Measurements from ENCODE around the gene CFP.

DNA sequence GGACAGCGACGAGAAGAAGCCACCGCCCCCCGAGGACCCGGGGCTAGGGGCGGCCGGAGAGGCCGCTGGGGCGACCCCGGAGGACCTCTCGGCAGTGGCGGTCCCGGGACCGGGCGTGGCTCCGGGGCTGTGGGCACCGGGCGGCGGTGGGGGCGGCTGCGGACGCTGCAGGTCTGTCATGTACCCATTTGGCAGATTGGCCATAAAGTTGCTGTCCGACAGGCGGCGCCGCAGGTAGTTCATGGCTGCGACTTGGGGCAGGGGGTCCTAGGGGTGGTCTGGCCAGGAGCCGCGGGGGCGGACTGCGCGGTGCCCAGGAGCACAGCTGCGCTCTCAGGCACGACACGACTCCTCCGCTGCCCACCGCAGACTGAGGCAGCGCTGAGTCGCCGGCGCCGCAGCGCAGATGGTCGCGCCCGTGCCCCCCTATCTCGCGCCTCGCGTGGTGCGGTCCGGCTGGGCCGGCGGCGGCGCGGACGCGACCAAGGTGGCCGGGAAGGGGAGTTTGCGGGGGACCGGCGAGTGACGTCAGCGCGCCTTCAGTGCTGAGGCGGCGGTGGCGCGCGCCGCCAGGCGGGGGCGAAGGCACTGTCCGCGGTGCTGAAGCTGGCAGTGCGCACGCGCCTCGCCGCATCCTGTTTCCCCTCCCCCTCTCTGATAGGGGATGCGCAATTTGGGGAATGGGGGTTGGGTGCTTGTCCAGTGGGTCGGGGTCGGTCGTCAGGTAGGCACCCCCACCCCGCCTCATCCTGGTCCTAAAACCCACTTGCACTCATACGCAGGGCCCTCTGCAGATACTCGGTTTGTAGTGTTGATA, 10.0 kb downstream of the CFP start, which contains the start of gene SYN1:
- no peak for TF ChIP-seq POLR2A (IDR thresholded peaks at IDR 0.05; ENCODE audit: low read depth)
- TF ChIP-seq, protein P1, sequence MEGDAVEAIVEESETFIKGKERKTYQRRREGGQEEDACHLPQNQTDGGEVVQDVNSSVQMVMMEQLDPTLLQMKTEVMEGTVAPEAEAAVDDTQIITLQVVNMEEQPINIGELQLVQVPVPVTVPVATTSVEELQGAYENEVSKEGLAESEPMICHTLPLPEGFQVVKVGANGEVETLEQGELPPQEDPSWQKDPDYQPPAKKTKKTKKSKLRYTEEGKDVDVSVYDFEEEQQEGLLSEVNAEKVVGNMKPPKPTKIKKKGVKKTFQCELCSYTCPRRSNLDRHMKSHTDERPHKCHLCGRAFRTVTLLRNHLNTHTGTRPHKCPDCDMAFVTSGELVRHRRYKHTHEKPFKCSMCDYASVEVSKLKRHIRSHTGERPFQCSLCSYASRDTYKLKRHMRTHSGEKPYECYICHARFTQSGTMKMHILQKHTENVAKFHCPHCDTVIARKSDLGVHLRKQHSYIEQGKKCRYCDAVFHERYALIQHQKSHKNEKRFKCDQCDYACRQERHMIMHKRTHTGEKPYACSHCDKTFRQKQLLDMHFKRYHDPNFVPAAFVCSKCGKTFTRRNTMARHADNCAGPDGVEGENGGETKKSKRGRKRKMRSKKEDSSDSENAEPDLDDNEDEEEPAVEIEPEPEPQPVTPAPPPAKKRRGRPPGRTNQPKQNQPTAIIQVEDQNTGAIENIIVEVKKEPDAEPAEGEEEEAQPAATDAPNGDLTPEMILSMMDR (IDR thresholded peaks at IDR 0.05), result peak; percentile 32 to 37 (median 33)
- peak; percentile 34 to 68 for TF ChIP-seq POLR2AphosphoS5 (IDR thresholded peaks at IDR 0.05)

Data from esophagus muscularis mucosa (tissue), 3 donors.